Measurements from ENCODE around the gene KBTBD12. TPM values are rescaled to one million over a fixed set of nuclear protein-coding genes. Genes with fewer than 3 reads are reported as not detected.

KBTBD12 gene
- total RNA-seq, 4 donors from 2014 or later, result 3.3 to 17.5 (median 4.3) TPM

DNA sequence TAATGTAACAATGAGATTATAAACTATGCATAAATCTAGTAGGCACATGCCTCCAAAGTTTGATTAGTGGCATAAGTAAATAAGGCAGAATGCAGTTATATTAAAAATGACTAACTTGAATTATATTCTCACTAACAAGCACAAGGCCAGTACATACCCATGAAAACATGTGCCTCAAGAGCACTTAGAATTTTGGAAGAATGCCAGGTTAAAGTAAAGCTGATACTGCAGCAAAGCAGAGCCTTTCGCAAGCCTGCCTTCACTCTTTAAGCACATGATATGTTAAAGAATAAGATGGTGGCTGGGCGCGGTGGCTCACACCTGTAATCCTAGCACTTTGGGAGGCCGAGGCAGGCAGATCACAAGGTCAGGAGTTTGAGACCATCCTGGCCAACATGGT, 49.0 kb downstream of the KBTBD12 start:
- 69 to 83% methylated on average over 4 of the region's 4 CpGs for WGBS, 2 donors (ENCODE audit: low coverage in 1 of 2)
- in situ Hi-C loops (cut with MboI; ENCODE audit: low pct_ligation_motif_present in 1 of 4, low pct_unique_long_range_greater_than_20kb in 1 of 4, low sequenced_read_pairs in 3 of 4) (loop anchor here in 3 of 4 donors (10.0 to 25.0 kb wide), 2 partner anchors 302 to 309 kb away; partner anchors contain the start of gene ABTB1 (in 2 of the 3)), intact Hi-C loops (cut with DNase I; ENCODE audit: low total_unique reads) (no loop called here)
- H3K4me1 ChIP-seq, result peaks cover 0 to 13% (median 0%) of the 10 kb centered on the region in 4 donors
- no peak for TF ChIP-seq EP300 (IDR thresholded peaks at IDR 0.05; ENCODE audit: low read depth)
- TF ChIP-seq CTCF (IDR thresholded peaks at IDR 0.05), result no peak
- TF ChIP-seq POLR2A (IDR thresholded peaks at IDR 0.05), result no peak
- no peak for TF ChIP-seq POLR2AphosphoS5 (IDR thresholded peaks at IDR 0.05)
- H3K36me3 ChIP-seq, result no peaks in the 10 kb centered on the region
- H3K9me3 ChIP-seq, result no peaks in the 10 kb centered on the region
- H3K4me3 ChIP-seq, result no peak overlapping the region
- DNase-seq, result no peak
- no peak overlapping the region for H3K27ac ChIP-seq
- peaks cover 4% of the 10 kb centered on the region for H3K27me3 ChIP-seq

- Histone ChIP-seq H3K4me3 (no peak overlapping the region), H3K4me1 (peaks cover 0 to 13% (median 0%) of the 10 kb centered on the region in 4 donors), H3K27ac (no peak overlapping the region), H3K9me3 (no peaks in the 10 kb centered on the region), H3K27me3 (peaks cover 4% of the 10 kb centered on the region), H3K36me3 (no peaks in the 10 kb centered on the region)
- TF ChIP-seq POLR2AphosphoS5 (IDR thresholded peaks at IDR 0.05), result no peak
- no peak for TF ChIP-seq EP300 (IDR thresholded peaks at IDR 0.05; ENCODE audit: low read depth)
- TF ChIP-seq POLR2A (IDR thresholded peaks at IDR 0.05), result no peak
- no peak for TF ChIP-seq CTCF (IDR thresholded peaks at IDR 0.05)
- in situ Hi-C loops (cut with MboI; ENCODE audit: low pct_ligation_motif_present in 1 of 4, low pct_unique_long_range_greater_than_20kb in 1 of 4, low sequenced_read_pairs in 3 of 4) (loop anchor here in 3 of 4 donors (10.0 to 25.0 kb wide), 2 partner anchors 303 to 310 kb away; partner anchors contain the start of gene ABTB1 (in 2 of the 3)), intact Hi-C loops (cut with DNase I; ENCODE audit: low total_unique reads) (no loop called here)
- WGBS, 2 donors (ENCODE audit: low coverage in 1 of 2), result 61 to 71% methylated on average over 2 to 3 of the region's 3 CpGs
- DNase-seq, result no peak
Observed at GRCh38 chr3:127964816-127965215, 49.8 kb downstream of the KBTBD12 start.

- Histone ChIP-seq H3K27me3 (peaks cover 4% of the 10 kb centered on the region), H3K4me3 (no peak overlapping the region), H3K9me3 (no peaks in the 10 kb centered on the region), H3K4me1 (peaks cover 0 to 8% (median 0%) of the 10 kb centered on the region in 4 donors), H3K27ac (no peak overlapping the region), H3K36me3 (no peaks in the 10 kb centered on the region)
- TF ChIP-seq POLR2AphosphoS5 (IDR thresholded peaks at IDR 0.05) (no peak), POLR2A (IDR thresholded peaks at IDR 0.05) (no peak), CTCF (IDR thresholded peaks at IDR 0.05) (no peak), EP300 (IDR thresholded peaks at IDR 0.05; ENCODE audit: low read depth) (no peak)
- DNase-seq, result no peak
- intact Hi-C loops (cut with DNase I; ENCODE audit: low total_unique reads) (no loop called here), in situ Hi-C loops (cut with MboI; ENCODE audit: low pct_ligation_motif_present in 1 of 4, low pct_unique_long_range_greater_than_20kb in 1 of 4, low sequenced_read_pairs in 3 of 4) (loop anchor here in 3 of 4 donors (10.0 to 25.0 kb wide), 2 partner anchors 305 to 313 kb away; partner anchors contain the start of gene ABTB1 (in 2 of the 3))
- WGBS, 2 donors (ENCODE audit: low coverage in 1 of 2), result 38 to 79% methylated on average over 1 of the region's 1 CpG
Observed at GRCh38 chr3:127967316-127967715, 52.3 kb downstream of the KBTBD12 start.

DNA sequence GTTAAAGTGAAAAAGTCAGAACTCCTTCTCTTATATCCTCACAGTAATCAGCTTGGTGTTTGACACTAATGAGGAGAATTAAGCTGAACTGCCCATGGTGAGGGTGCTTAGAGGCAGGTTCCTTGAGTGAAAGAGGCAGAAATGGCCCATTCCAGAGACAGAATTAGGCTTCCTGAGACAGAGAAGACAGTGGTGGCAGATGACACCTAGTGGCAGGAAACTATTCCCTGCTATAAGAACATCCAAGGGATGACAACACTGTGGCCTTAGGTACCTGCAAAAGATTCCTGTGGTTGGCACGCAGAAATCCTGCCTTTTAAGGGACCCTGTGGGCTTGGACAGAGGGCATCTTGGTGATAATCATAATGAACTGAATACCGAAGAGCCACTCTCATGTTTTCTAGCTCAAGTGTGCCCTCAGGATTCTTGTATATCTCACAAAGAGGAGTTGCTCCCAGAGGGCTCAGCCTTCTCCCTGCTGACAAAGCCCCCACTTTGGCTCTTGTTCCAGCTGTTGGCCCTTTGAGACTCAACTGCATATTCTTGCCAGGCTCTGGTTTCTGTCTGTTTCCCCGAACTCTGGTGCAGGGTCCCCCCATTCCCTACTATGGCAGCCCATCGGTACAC, 56.0 kb downstream of the KBTBD12 start:
- in situ Hi-C loops (cut with MboI; ENCODE audit: low pct_ligation_motif_present in 1 of 4, low pct_unique_long_range_greater_than_20kb in 1 of 4, low sequenced_read_pairs in 3 of 4), result loop anchor here in 2 of 4 donors (25.0 kb wide), 1 partner anchor 309 kb away; the partner anchor contains the start of gene ABTB1 (in 2 of the 2)

More for the DNA sequence above, 56.0 kb downstream of the KBTBD12 start:
- WGBS, 2 donors (ENCODE audit: low coverage in 1 of 2), result 68 to 80% methylated on average over 1 to 4 of the region's 4 CpGs
- H3K4me1 ChIP-seq, result peaks cover 0 to 8% (median 0%) of the 10 kb centered on the region in 4 donors
- peaks cover 11% of the 10 kb centered on the region for H3K27me3 ChIP-seq
- H3K9me3 ChIP-seq, result no peaks in the 10 kb centered on the region
- H3K27ac ChIP-seq, result no peak overlapping the region
- peak; percentile 29 for DNase-seq
- TF ChIP-seq CTCF (IDR thresholded peaks at IDR 0.05) (peak; percentile 59 to 70 (median 70)), POLR2A (IDR thresholded peaks at IDR 0.05) (no peak)
- intact Hi-C loops (cut with DNase I; ENCODE audit: low total_unique reads), result loop anchor here (5.0 kb wide), 1 partner anchor 319 kb away; no protein-coding TSS in a partner anchor
- no peaks in the 10 kb centered on the region for H3K36me3 ChIP-seq
- no peak overlapping the region for H3K4me3 ChIP-seq

Data from transverse colon (tissue), 4 donors.